Brain pericyte (primary cell): Measurements from ENCODE around the gene MYH9.
"Not testable (repeated sequence)": the region's sequence is repeated elsewhere in the genome, so short reads cannot be mapped to it uniquely, and the experiment has no call there.

Source experiments
- DNase-seq: peaks from one replicate; pipeline ENCODE4 v3.0.0-alpha.2; 2012; ENCODE audit warnings: low read depth, low spot score

Gene MYH9

DNA sequence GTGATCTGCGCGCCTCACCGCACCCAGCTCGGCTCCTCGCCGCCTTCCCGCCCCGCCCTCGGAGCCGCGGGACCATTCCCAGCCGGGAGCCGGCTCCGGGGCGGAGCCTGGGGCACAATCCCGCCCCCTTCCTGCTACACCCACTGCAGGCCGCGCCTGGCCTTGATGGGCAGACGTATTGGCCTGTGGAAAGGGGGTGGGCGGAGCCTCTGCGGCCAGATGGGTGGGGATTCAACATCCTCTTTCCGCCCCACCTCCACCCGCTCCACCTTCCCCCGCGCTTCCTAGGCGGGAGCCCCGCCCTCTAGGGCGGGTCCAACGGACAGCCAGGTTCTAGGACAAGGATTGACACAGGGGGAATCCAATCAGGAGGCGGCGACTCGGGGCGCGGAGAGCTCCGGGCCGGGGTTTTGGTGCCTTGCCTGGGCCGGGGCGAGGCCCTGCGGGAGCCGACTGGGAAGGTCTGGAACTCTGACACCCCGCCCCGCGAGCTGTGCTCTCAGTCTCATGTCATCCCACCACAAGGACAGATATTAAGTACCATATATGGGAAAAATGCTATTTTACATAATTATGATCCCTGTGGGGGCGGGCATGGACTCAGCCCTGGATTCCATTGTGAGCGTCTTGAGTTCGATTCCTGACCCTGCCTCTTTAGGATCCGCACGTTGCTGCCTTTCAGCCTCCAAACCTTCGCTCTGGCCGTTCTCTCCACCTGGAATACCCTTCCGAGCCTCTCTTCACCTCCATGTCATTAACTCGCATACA lies at the start of gene MYH9:
TSS of gene MYH9 (minus strand) at position 9 of the 768 bp plus-strand sequence. CDS start 38,731 bp downstream, outside the sequence.
- DNase-seq: peak; percentile 99

DNA sequence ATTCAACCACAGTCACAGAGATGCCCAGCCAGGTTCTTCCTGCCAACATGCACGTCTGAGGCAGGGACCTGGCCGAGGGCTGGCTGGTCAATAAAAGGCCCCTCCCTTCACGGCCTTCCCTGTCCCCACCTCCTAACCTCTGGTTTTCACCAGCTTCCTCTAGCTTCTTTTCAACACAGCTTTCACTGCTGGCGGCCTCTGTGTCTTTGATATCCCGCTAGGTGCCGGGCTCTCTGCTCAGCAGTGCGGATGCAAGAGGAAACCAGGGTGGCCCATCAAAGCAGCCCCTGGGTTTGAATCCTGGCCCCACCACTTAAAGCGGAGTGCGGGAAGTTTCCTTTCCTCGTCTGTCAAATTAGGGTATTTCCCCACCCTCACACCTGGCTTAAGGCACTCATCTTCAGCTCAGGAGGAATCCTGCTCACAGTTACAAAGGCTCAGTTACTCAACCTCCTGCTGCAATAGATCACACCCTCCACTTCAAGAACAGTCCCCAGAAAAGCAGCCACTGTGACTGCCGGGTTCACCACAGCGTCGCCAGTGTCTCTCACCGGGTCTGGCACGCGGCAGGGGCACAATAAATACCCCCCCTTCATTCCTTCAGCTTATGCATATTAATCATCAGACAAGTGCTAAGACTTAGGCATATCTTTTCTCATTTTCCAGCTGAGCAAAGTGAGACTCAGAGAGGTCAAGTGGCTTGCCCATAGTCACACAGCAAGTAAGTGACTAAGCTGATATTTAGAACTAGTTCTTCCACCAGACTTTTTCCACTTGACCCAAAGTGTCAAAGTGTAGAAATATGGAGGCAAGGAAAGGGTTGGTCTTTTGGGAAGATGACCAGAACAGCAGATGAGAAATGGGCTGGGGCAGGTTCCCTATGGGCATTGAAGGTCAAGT lies 48.0 kb upstream of the MYH9 start:
- DNase-seq: no peak

DNA sequence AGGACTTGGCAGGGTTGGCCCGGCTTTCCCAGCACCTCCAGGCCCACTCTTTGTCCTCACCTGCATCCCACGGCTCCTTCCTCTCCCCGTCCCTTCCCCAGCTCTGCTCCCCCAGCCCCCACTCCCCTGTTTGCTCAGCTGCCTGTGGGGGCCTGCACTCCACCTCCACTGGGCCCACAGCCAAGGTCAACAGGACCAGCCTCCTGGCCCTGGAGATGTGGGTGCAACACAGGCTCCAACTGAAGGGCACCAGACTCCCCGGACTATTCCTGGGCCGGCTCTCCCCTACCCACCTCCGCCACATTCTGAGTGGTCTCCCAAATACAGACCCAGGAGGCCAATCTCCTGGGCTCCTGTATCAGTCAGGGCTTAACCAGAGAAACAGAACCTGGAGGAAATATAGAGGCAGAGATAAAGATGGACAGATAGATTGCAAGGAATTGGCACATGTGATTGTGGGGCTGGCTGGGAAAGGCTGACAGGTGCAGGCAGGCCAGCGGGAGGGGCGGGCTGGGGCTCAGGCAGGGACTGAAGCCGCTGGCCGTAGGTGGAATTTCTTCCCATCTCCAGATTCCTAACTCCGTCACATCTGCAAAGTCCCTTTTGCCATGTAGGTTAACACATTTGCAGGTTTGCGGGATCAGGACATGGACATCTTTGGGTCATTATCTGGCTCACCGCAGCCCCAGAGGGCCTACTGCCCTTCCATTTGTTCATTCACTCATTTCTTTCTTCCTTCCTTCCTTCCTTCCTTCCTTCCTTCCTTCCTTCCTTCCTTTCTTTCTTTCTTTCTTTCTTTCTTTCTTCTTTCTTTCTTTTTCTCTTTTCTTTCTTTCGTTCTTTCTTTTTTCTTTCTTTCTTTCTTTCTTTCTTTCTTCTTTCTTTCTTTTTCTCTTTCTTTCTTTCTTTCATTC lies 45.8 kb upstream of the MYH9 start:
- no peak for DNase-seq

DNA sequence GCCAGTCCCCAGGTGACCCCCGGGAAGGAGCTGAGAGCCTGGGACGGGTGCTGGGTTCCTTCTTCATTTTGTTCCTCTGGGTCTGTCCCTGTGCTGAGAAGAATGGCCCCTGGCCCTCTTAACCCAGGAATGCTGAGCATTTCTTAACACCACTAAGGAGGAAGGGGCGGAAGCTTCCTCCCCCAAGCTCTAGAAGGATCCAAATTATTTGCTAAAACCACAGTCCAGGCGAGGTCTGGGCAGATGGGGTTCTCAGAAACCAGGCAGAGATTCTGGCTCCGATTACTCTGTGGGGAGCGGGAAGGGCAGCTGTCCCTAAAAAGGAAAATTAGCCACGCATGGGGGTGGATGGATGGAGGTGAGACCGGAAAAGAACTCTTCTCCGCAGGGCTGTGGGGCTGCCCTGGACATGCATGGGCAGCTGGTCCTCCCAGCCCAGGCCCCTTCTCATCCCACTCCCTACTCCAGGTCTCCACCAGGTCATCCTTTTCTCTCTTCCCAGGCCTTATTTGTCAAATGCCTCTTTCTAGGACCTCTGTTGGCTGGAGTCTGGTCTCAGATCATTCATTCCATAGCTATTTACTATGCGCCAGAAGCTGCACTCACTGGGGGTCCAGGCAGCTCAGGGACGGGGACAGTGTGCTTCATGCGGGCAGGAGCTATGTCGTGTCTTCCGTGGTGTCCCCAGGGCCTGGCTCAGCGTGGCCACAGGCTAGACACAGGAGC lies 45.0 kb upstream of the MYH9 start:
- no peak for DNase-seq

DNA sequence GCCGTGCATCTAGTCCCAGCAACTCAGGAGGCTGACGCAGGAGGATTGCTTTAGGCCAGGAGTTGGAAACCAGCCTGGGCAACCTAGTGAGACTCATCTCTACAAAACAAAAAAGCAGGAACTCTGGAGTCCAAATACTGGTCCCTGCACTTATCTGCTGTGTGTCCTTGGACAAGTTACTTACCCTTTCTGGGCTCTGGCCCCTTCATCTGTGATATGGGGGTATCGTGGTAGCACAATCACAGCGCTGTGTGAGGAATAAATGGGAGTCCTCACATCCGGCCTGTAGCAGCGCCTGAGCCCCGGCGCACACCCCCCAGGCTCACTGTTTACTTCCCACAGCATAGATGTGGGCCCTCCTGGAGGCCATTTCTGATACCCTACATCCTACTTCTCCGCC lies 44.2 kb upstream of the MYH9 start:
- DNase-seq: no peak

DNA sequence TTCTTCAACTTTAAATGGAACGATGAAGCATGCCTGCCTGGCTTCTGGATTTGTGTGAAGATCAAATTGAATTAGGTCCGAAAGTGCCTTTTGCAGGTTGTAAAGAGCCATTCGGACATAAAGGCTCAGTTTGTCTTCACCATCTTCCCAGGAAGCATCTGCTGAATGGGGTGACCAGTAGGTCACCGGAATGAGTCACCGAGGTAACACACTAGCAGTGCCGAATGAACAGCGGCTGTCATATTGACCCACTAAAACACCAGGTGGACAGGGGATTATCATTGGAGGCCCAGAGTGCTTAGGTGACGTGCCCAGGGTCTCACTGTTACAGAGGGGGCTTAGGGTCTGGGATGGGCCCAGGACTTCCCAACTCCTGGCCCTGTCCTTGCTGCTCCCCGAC lies 43.1 kb upstream of the MYH9 start:
- DNase-seq: no peak

DNA sequence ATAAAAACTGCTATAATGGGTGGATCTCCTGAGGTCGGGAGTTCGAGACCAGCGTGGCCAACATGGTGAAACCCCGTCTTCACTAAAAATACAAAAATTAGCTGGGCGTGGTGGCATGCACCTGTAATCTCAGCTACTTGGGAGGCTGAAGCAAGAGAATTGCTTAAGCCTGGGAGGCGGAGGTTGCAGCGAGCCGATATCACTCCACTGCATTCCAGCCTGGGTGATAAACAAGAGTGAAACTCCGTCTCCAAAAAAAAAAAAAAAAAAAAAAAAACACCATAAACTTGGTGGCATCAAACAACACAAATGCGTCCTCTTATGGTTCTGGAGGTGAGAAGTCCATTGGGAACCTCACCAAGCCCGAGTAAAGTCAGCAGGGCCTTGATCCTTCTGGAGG lies 40.2 kb upstream of the MYH9 start:
- not testable (repeated sequence) for DNase-seq

DNA sequence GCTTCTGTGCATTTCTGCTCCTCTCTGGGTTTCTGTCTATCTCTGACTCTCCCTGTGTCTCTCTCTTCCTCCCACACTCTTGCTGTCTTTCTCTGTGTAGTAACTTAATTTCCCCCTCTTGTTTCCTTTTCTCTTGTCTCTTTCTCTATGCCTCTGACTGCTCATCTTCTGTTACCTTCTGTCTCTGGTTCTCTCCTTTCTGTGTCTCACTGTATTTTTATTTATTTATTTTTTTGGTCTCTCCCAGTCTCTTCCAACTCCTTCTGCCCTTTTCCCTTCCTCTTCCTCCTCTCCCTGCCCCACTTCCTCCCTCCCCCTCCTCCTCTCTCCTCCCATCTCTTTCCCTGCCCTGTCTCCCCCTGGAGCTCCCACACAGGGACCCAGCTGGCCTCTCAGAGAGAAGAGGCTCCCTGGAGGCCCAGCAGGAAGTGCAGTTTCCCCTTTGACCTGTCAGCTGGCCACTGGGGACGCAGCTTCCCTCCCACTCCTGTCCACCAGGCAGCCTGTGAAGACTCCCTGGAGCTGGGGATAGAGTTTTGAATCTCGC lies 38.3 kb upstream of the MYH9 start:
- no peak for DNase-seq

DNA sequence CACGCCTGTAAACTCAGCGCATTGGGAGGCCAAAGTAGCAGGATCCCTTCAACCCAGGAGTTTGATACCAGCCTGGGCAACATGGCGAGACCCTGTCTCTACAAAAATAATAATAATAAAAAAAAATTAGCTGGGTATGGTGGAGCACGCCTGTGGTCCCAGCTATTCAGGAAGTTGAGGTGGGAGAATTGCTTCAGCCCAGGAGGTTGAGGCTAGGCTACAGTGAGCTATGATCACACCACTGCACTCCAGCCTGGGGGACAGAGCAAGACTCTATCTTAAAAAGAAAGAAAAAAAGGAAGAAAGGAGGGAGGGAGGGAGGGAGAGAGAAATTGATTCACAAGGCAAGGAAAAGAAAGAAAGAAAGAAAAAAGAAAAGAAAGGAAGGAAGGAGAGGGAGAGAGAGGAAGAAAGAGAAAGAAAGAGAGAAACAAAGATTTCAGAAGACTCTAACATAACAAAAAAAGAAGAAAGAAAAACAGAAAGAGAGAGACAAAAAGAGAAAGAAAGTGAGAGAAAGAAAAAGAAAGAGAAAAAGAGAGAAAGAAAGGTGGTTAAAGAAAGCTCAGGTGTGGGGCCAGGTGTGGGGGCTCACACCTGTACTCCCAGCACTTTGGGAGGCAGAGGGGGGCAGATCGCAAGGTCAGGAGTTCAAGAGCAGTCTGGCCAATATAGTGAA lies 37.3 kb upstream of the MYH9 start:
- no peak for DNase-seq

DNA sequence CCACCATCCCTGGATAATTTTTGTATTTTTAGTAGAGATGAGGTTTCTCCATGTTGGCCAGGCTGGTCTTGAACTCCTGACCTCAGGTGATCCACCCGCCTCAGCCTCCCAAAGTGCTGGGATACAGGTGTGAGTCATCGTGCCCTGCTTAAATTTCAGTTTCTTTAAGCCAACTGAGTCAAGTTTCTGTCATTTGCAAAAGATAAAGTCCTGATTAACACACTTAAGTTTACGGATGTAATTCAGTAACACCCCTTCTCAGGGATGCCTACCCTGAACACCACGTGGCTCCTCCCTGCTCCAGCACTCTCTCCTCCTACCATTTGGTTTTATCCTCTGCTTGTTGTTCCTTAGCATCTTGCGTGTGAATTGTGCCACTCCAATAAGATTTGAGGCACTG lies 36.7 kb upstream of the MYH9 start:
- DNase-seq: not testable (repeated sequence)

DNA sequence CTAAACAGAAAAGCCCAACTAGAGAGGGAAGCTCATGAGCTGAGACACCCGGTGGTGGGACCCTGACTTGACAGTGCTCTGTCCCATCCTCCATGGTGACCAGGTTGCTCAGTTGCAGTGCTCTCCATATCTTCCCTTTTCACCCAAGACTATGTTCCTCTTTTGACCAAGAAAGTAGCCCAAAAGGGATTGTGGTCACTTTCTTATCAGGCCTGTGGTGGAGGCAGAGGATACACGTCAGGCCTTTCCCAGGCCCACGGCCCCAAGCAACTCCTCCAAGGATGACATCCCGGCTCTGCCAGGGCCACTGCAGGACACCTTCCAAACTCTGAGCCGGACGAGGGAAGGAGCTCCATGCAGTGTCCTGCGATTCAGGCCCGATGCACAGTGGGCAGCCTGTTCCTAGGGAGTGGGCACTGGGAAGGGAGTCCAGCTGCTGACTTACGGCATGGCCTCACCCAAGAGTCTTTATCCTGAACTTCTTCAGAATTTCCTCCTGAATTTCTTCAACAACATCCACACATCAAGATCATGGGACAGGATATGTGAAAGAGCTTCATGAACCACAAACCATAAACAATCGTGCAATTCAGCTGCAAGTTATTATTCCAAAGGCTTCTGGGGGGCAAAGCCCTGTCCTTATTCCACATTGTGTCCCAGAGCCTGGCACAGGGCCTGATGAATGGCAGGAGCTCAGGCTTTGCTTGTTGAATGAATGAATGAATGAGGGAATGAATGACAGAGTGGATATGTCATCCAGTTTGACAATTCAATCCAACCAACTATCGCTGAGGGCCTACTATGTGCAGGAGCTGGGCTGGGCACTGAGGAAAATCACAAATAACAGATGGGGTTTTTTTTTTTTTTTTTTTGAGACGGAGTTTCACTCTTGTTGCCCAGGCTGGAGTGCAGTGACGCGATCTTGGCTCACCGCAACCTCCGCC lies 36.0 kb upstream of the MYH9 start:
- DNase-seq: no peak

DNA sequence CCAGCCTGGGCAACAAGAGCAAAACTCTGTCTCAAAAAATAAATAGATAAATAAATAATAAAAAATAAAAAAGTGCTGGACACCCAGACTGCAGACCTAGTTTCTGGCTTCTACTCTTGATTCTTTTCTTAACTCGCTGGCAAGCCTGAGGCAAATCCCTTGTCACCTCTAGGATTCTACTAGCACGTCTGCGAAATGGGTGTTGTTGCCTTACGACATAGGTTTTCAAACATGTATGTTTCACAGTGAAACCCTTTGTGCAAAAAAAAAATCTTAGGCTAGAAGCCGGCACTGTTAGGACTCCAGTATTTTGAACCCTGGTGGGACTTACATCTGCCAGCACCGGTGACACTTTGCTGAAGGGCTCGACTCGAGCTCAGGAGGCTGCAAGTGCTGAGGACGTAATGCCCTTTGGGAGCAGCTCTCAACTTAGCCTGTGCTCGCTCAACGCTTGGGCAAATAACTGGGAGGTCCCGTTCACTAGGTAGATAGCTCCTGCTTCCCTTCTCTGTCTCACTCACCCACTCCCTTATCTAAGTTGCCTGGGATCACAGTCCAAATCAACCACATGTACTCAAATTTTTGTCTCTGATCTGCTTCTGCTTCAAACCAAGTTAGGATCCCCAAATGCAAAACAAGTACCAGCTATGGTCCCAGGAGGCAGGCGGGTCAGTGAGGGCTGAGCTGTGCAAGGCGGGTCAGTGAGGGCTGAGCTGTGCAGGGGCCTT lies 34.7 kb upstream of the MYH9 start:
- DNase-seq: no peak

DNA sequence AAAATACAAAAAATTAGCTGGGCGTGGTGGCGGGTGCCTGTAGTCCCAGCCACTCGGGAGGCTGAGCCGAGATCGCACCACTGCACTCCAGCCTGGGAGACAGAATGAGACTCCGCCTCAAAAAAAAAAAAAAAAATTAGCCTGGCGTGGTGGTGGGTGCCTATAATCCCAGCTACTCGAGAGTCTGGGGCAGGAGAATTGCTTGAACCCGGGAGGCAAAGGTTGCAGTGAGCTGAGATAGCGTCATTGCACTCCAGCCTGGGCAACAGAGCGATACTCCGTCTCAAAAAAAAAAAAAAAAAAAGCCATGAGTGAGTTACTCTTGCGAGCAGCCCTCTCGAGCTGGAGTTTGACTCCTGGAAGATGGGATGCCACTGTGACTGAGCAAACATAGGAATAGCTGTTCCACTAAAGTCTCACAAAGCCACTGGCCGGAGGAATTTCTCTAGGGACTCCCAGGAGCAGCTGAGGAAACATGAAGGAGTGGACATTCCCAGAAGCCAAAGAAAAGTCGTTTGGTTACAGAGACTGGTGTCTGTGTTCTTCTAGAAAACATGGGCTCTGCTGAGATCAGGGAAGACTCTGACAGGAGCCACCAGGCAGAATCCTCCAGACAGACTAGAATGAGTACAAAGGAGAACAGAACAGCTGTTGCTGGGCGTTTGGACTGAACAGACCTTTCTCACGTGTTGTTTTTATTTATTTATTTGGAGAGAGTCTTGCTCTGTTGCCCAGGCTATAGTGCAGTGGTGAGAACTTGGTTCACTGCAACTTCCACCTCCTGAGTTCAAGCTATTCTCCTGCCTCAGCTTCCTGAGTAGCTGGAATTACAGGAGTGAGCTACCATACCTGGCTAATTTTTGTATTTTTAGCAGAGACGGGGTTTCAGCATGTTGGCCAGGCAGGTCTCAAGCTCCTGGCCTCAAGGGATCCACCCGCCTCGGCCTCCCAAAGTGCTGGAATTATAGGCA lies 32.4 kb upstream of the MYH9 start:
- no peak for DNase-seq

DNA sequence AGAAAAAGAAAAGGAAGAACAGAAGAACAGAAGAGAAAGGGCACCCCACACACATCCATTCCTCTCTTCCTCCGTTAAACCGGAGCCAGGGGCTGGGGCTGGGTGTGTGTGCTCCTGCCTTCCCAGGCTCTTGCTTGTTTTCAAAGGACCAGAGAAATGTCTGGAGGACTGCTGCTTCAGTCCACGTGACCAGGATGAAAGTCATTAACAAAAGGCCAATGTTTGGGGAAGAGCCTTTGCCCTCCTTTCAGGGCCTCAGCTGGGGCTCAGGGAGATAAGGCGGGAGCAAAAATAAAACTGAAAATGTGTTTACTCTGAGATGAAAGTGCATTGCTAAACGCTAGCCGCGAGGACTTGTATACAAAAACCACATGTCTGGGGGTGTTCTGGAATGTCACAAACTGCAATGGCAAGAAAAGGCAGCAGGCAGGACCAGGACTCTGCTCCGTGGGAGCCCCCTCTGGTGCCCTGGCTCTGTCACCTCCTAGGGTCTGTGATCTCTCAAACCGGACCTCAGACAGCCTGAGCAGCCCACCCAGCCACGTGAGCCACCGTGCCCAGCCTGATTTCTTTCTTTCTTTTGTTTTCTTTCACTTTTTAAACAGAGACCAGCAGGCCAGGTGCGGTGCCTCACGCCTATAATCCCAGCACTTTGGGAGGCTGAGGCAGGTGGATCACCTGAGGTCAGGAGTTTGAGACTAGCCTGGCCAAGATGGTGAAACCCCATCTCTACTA lies 31.6 kb upstream of the MYH9 start:
- no peak for DNase-seq

DNA sequence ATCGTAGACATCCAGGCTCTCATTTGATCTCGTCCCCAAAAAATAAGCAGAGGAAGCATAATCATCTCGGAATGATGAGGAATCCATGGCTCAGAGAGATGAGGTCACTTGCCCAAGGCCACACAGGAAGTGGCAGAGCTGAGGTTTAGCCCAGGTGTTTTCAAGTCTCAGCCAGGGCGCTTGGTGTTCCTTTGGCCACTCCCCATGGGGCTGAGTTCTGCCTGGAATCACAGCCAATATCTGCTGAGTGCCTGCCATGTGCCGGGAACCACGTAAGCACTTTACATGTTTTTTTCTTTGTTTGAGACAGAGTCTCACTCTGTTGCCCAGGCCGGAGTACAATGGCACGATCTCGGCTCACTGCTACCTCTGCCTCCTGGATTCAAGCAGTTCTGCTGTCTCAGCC lies 29.5 kb upstream of the MYH9 start:
- no peak for DNase-seq

DNA sequence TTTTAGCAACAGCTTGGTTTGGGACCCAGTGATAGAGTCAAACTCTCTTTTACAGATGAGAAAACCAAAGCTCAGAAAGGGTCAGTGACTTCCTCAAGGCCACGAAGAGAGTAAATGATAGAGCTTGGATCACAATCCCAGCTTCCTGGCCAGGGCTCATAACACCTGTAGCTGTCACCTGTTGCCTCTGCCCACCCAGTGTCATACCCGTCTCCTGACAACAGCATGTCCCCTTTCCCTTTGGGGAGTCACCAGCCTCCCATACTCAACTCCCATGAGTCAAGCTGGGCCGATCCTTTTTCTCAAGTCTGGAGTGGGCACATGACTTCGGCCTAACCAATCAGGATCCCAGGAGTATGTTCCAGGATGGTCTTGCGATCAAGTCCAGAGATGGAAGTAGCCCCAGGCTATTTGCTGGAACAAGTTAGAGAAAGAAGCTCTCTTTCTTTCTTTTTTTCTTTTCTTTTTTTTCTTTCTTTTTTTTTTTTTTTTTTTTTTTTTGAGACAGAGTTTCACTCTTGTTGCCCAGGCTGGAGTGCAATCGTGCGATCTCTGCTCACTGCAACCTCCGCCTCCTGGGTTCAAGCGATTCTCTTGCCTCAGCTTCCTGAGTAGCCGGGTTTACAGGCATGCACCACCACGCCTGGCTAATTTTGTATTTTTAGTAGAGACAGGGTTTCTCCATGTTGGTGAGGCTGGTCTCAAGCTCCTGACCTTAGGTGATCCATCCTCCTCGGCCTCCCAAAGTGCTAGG lies 27.8 kb upstream of the MYH9 start:
- DNase-seq: no peak
